Activated CD4-positive, alpha-beta T cell treated with anti-CD3 and anti-CD28 coated beads for 4 hours (primary cell): ENCODE data around the gene CHEK2.
"Not testable (repeated sequence)": the region's sequence is repeated elsewhere in the genome, so short reads cannot be mapped to it uniquely, and the experiment has no call there.

Experiments used
- DNase-seq, 2 donors: peaks; one replicate each; pipeline ENCODE4 v3.0.0-alpha.2; 2020

Gene CHEK2

DNA sequence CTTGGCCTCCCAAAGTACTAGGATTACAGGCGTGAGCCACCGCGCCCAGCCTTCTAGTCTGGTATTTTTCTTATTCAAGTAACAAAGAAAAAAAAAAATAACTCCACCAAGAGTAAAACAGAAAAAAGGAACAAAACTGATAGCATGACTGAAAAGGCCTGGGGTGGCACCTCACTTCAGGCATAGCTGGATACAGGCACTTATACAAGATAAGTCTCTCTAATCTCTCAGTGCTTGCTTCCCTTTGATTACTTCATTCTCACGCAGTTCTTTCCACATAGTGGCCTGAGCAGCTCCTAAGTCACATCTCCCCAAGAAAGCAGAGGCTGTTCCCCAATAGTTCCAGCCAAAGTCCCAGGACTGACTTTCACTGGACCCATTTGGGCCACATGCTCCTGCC is 58.7 kb downstream of the CHEK2 start:
- DNase-seq = not testable (repeated sequence)

GRCh38 chr22:28680813-28681490 is 60.7 kb downstream of the CHEK2 start:
- not testable (repeated sequence) for DNase-seq

DNA sequence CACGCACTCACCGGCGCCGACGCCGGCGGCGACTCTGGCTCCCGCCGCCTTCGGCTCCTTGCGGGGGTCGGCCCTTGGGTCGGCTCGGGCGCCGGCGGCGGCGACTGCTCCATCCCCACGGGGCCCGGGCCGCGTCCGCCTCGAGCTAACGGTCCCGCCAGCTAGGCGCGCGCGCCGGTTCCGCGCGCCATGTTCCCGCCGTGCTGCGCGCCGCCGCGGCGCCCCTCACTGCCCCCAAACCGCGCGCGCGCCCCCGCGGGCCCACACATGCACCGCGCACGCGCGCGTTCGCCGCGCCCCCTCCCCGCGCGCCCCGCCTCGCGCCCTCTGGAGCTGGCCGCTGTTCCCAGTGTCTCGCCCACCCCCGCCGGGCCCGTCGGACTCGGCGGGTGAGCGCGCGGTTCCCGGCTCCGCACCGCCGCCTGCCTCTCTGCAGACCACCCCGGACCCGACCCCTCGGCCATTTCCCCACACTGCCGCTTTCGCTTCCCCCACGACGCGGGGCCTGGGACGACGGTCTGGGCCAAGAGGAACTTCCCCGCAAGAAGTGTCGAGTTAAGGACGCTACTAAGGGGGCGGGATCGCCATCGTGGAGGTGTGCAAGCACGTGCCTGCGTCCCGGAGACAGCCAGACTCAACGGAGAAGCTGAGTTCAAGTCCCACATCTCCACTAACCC is 61.9 kb downstream of the CHEK2 start, which contains the start of gene TTC28:
Gene TTC28, minus strand, starts transcription at position 230 of the 677 bp plus-strand sequence. Its CDS starts 117 bp downstream, at position 113.
- peak in 1 of 2 donors; percentile 11 for DNase-seq

GRCh38 chr22:28678778-28679610 is 62.6 kb downstream of the CHEK2 start:
- DNase-seq = peak in 1 of 2 donors; percentile 1

DNA sequence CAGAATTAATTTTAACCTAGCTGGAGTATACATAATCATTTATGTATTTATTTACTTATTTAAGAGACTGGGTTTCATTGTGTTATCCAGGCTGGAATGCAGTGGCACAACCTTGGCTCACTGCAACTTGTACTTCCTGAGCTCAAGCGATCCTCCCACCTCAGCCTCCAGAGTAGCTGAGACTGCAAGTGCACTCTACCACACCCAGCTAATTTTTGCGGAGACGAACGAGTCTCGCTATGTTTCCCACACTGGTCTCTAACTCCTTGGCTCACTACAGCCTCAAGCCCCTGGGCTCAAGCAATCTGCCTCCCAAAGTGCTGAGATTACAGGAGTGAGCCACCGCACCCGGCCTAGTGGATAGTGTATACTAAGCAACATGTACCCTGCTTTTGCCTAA is 63.5 kb downstream of the CHEK2 start:
- not testable (repeated sequence) for DNase-seq

- DNase-seq = peak; percentile 11 to 20
These were observed 67.5 kb downstream of the CHEK2 start for GRCh38 chr22:28674121-28674563.

DNA sequence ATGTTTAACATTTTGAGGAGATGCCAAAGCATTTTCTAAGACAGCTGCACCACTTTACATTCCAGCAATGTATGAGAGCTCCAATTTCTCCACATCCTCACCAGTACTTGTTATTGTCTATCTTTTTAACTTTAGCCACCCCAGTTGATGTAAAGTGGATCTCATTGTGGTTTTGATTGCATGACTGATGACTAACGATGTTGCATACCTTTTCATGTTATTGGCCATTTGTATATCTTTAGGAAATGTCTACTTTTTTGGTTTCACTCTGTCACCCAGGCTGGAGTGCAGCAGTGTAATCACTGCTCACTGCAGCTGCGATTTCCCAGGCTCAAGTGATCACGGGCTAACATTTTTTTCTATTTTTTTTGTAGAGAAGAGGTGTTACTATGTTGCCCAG is 70.9 kb downstream of the CHEK2 start:
- DNase-seq = no peak

DNA sequence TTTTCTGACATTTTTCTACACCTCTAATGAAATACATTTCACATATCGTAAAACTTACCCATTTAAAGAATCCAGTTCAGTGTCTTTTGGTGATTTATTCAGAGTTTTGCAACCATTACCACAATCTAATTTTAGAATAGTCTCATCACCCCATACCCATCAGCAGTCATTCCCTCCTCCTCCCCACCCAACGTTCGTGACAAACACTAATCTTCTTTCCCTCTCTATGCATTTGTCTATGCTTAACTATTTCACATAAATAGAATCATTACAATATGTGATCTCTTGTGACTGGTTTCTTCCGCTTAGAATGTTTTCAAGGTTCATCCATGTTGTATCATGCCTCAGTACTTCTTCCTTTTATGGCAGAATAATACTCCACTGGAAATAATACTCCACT is 71.5 kb downstream of the CHEK2 start:
- DNase-seq = no peak

DNA sequence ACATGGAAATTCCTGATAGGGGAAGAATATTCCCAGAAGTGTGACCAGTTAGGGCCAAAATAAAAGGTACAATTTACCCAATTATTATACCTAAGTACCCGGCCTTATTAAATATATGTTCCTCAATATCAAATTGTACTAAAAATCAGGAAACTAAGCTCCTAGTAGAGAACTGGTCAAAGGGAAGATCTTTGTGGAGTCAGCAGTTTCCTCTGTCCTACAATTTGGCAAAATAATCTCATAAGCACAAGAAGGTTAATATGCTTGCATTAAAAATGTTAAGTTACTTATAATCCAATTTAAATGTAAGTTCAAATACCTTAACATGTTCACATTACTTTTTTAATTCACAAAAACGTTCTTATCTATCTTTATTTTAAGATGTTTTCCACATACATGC is 72.2 kb downstream of the CHEK2 start:
- no peak for DNase-seq

DNA sequence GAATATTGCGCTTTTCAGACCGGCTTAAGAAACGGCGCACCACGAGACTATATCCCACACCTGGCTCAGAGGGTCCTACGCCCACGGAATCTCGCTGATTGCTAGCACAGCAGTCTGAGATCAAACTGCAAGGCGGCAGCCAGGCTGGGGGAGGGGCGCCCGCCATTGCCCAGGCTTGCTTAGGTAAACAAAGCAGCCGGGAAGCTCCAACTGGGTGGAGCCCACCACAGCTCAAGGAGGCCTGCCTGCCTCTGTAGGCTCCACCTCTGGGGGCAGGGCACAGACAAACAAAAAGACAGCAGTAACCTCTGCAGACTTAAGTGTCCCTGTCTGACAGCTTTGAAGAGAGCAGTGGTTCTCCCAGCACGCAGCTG is 78.1 kb downstream of the CHEK2 start:
- not testable (repeated sequence) for DNase-seq

DNA sequence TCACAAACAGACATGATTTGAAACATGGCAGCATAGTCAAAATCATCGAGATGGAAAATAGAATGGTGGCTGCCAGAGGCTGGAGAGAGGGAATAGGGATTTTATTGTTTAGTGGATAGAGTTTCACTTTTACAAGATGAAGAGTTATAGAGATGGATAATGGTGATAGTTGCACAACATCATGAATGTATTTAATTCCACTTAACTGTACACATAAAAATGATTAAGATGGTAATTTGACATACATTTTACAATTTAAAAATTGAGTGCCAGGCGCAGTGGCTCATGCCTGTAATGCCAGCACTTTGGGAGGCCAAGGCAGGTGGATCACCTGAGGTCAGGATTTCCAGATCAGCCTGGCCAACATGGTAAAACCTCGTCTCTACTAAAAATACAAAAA is 83.2 kb downstream of the CHEK2 start:
- no peak for DNase-seq

DNA sequence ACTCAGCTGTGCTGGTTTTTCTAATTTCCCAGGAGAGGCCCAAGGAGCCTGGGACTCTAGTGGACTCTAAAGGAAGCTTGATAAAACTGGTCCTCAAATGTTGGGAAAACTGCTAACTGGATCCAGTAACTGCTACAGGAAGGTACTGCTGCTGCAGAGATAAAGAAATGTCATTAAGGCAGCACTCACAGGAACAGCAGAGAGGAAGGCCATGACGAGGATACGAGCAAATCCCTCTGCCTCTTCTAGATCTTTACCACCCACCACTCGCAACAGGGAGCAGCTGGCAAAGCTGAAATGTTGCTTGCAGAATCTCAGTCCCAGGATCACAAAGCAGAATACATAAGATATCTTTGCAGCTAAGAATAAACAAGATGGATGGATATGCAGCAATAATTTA is 85.4 kb downstream of the CHEK2 start:
- DNase-seq = no peak

- DNase-seq = no peak
These were observed 91.2 kb downstream of the CHEK2 start for GRCh38 chr22:28650463-28650862.

DNA sequence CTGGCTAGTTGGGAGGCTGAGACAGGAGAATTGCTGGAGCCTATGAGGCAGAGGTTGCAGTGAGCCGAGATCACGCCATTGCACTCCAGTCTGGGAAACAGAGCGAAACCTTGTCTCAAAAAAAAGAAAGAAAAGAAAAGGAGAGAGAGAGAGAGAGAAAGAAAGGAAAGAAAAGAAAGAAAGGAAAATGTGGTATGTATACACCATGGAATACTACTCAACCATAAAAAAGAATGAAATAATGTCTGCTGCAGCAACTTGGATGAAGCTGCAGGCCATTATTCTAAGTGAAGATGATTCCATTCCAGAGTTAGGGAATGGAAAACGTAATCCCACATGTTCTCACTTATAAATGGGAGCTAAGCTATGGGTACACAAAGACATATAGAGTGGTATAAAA is 92.8 kb downstream of the CHEK2 start:
- no peak for DNase-seq

GRCh38 chr22:28647216-28647615 is 94.4 kb downstream of the CHEK2 start:
- no peak for DNase-seq

GRCh38 chr22:28639321-28639720 is 102.3 kb downstream of the CHEK2 start:
- DNase-seq = no peak
